ENCODE measurements around the gene GALNT10. TPM values are rescaled to one million over a fixed set of nuclear protein-coding genes. Genes with fewer than 3 reads are reported as not detected.

The GALNT10 gene
- total and polyA plus RNA-seq, 9 of the 15 experiments (the other 6 are each of a cell fraction or from before 2014, with no cell fraction given), result 4.6 to 37.1 (median 13.3) TPM

DNA sequence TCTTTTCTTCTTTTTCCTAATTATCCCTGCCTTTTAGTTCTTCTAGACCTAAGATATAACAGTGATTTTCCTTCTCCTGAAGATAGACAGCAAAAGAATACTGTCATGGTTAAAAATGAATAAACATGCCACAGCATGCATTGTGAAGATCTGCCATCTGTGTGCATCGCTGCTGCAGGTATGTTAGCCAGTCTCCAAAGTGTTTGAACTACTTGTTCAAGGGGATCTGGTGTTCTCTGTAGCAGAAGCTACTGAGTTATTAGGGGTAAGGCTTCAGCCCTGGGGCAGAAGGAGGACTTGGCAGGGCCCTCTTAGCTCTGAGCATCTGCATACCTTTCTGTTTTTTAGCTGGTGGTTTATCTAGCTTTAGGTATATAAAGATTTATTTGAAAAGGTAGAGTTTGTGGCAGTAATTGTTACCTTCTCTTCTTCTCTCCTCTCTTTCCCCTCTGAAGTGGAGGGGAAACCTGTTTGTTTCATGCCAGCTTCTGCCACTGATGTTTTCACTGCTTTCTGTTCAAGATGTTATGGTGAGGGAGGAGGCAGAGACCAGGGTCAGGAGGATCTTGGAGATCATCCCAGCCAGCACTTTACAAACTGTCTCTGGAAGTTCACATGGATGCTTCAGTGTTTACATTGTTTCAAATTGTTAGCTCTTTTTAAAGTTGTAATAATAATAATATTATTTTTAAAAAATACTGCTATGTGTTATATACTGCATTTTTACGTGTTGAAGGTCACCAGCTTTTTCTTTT, 25.2 kb downstream of the GALNT10 start (continued):
- TF ChIP-seq ID3 (CRISPR knock-in tag; IDR thresholded peaks at IDR 0.05), result no peak
- no peak for TF ChIP-seq ID3 (tag; IDR thresholded peaks at IDR 0.05)
- no peak for TF ChIP-seq SIN3A (IDR thresholded peaks at IDR 0.05; ENCODE audit: borderline replicate concordance in 2 of 2, control insufficient read depth in 1 of 2, low read depth in 2 of 2, low read length in 2 of 2)
- TF ChIP-seq NFATC3 (IDR thresholded peaks at IDR 0.05), result no peak
- no peak for TF ChIP-seq SNAPC5 (CRISPR knock-in tag; IDR thresholded peaks at IDR 0.05)
- TF ChIP-seq ZFPM2 (CRISPR knock-in tag; IDR thresholded peaks at IDR 0.05), result no peak
- TF ChIP-seq, protein P1, sequence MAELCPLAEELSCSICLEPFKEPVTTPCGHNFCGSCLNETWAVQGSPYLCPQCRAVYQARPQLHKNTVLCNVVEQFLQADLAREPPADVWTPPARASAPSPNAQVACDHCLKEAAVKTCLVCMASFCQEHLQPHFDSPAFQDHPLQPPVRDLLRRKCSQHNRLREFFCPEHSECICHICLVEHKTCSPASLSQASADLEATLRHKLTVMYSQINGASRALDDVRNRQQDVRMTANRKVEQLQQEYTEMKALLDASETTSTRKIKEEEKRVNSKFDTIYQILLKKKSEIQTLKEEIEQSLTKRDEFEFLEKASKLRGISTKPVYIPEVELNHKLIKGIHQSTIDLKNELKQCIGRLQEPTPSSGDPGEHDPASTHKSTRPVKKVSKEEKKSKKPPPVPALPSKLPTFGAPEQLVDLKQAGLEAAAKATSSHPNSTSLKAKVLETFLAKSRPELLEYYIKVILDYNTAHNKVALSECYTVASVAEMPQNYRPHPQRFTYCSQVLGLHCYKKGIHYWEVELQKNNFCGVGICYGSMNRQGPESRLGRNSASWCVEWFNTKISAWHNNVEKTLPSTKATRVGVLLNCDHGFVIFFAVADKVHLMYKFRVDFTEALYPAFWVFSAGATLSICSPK (IDR thresholded peaks at IDR 0.05; ENCODE audit: borderline replicate concordance), result no peak
- TF ChIP-seq, protein P2, sequence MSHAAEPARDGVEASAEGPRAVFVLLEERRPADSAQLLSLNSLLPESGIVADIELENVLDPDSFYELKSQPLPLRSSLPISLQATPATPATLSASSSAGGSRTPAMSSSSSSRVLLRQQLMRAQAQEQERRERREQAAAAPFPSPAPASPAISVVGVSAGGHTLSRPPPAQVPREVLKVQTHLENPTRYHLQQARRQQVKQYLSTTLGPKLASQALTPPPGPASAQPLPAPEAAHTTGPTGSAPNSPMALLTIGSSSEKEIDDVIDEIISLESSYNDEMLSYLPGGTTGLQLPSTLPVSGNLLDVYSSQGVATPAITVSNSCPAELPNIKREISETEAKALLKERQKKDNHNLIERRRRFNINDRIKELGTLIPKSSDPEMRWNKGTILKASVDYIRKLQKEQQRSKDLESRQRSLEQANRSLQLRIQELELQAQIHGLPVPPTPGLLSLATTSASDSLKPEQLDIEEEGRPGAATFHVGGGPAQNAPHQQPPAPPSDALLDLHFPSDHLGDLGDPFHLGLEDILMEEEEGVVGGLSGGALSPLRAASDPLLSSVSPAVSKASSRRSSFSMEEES (CRISPR knock-in tag; IDR thresholded peaks at IDR 0.05), result no peak
- TF ChIP-seq, protein P3, sequence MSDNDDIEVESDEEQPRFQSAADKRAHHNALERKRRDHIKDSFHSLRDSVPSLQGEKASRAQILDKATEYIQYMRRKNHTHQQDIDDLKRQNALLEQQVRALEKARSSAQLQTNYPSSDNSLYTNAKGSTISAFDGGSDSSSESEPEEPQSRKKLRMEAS (CRISPR knock-in tag; IDR thresholded peaks at IDR 0.05), result no peak
- TF ChIP-seq TBL1XR1 (IDR thresholded peaks at IDR 0.05; ENCODE audit: low read length in 2 of 2), result no peak
- TF ChIP-seq MLX (CRISPR knock-in tag; conservative IDR thresholded peaks at IDR 0.05), result no peak
- no peak for TF ChIP-seq ESRRB (CRISPR knock-in tag; IDR thresholded peaks at IDR 0.05; ENCODE audit: borderline replicate concordance)

All from K562 (cell line).